Measurements from ENCODE around the gene MAGEB3. TPM values are rescaled to one million over a fixed set of nuclear protein-coding genes. Genes with fewer than 3 reads are reported as not detected.

MAGEB3 gene
- polyA plus RNA-seq, 2 of the 4 experiments (the other 2 are of a cell fraction), result not detected

GRCh38 chrX:30228526-30228925, 1.9 kb upstream of the MAGEB3 start:
- DNase-seq (ENCODE audit: low read depth in 1 of 2, low spot score in 1 of 2), result no peak
- no peak for ATAC-seq
- ChIA-PET POLR2A (no interaction called here), CTCF (no interaction called here)
- 84% methylated on average over 1 of the region's 1 CpG for whole genome bisulfite sequencing (ENCODE audit: missing lambda C conversion rate)
- no peak overlapping the region for H3K27ac ChIP-seq
- H3K4me1 ChIP-seq, result no peaks in the 10 kb centered on the region
- no peak overlapping the region for H3K4me2 ChIP-seq
- FAIRE-seq, result no peak
- no peaks in the 10 kb centered on the region for H3K9me3 ChIP-seq
- TF ChIP-seq USF2 (IDR thresholded peaks at IDR 0.05), result no peak
- no peak for TF ChIP-seq PHF8 (IDR thresholded peaks at IDR 0.05; ENCODE audit: borderline replicate concordance, low read depth)
- TF ChIP-seq MYC (IDR thresholded peaks at IDR 0.05; ENCODE audit: borderline replicate concordance, low read length), result no peak
- TF ChIP-seq CBX2 (IDR thresholded peaks at IDR 0.05; ENCODE audit: borderline replicate concordance, low read depth), result no peak
- no peak for TF ChIP-seq GATA3 (IDR thresholded peaks at IDR 0.05; ENCODE audit: borderline replicate concordance)
- no peak for TF ChIP-seq RNF2 (IDR thresholded peaks at IDR 0.05; ENCODE audit: borderline replicate concordance, low read depth)
- TF ChIP-seq KDM5A (IDR thresholded peaks at IDR 0.05), result no peak
- no peak for TF ChIP-seq CBX8 (IDR thresholded peaks at IDR 0.05)
- TF ChIP-seq MAFK (IDR thresholded peaks at IDR 0.05; ENCODE audit: partially characterized antibody), result no peak
- TF ChIP-seq MAZ (IDR thresholded peaks at IDR 0.05; ENCODE audit: borderline replicate concordance, low read depth, low read length), result no peak
- TF ChIP-seq CEBPB (IDR thresholded peaks at IDR 0.05), result no peak
- TF ChIP-seq ZFP36 (IDR thresholded peaks at IDR 0.05; ENCODE audit: borderline replicate concordance, partially characterized antibody), result no peak
- no peak for TF ChIP-seq RFX5 (IDR thresholded peaks at IDR 0.05)
- no peak for TF ChIP-seq ZNF302 (CRISPR knock-in tag; IDR thresholded peaks at IDR 0.05)
- no peak for TF ChIP-seq NFE2L2 (conservative IDR thresholded peaks at IDR 0.05; ENCODE audit: low read length)
- H3K4me3 ChIP-seq, result no peak overlapping the region

GRCh38 chrX:30241724-30242415, 11.4 kb downstream of the MAGEB3 start, which contains the start of gene MAGEB4:
Gene MAGEB4, plus strand, starts transcription at chrX:30242000. Its CDS starts 136 bp downstream, at chrX:30242136.
- no peak within 1 kb of the TSS for H3K4me3 ChIP-seq
- no peak within 1 kb of the TSS for H3K27ac ChIP-seq
- no peak within 1 kb of the TSS for H3K4me2 ChIP-seq
- DNase-seq (ENCODE audit: low read depth in 1 of 2, low spot score in 1 of 2) (no peak), ATAC-seq (no peak), FAIRE-seq (no peak)
- TF ChIP-seq RAD21 (conservative IDR thresholded peaks at IDR 0.05 in 1 of 2, IDR thresholded peaks at IDR 0.05 in 1 of 2) (no peak), HOXB5 (CRISPR knock-in tag; IDR thresholded peaks at IDR 0.05) (no peak), CBX8 (IDR thresholded peaks at IDR 0.05) (no peak), REST (IDR thresholded peaks at IDR 0.05) (no peak), MAX (IDR thresholded peaks at IDR 0.05) (no peak)
- POLR2A ChIA-PET, result no interaction called here
- 96% methylated on average over 4 of the region's 10 CpGs for WGBS (ENCODE audit: missing lambda C conversion rate)
- CTCF ChIA-PET, result no interaction called here
- H3K9me3 ChIP-seq, result no peaks in the 10 kb centered on the region
- H3K4me1 ChIP-seq, result no peaks in the 10 kb centered on the region
